ENCODE data around the gene GPC5. TPM values are rescaled to one million over a fixed set of nuclear protein-coding genes. Genes with fewer than 3 reads are reported as not detected.
"Not testable (repeated sequence)": the region's sequence is repeated elsewhere in the genome, so short reads cannot be mapped to it uniquely, and the experiment has no call there.

The GPC5 gene
- total and polyA plus RNA-seq, 11 donors: 0.14 to 2.9 (median 0.84) TPM; not detected in 1

DNA sequence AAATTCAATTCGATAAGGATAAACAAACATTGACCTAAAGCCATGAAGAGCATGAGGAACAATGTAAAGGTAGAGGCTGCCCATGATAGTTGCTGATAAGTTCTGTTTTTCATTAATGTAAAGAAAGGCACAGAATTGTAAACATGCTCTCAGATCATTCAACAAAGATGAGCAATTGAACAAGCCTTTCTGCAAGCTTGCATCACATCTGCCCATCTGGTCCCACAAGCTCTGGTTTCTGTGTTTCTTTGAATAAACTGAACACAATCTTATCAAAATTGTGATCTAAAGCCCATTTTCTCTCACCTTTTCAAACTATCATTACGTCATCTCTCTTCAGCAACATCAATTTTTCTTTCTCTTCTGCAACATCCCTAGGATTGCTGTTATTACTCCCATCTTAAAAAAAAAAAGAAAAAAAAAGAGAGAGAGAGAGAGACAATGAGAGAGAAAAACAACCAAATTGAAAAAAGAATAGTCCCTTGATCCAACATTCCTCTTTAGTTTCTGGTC lies 1340.9 kb downstream of the GPC5 start:
- Histone ChIP-seq H3K27ac (no peak overlapping the region), H3K4me3 (no peak overlapping the region), H3K36me3 (no peaks in the 10 kb centered on the region), H3K9me3 (peaks cover 0 to 22% (median 7%) of the 10 kb centered on the region in 12 donors), H3K4me1 (no peaks in the 10 kb centered on the region), H3K27me3 (no peaks in the 10 kb centered on the region)
- no peak for ATAC-seq
- no peak for DNase-seq
- 54 to 73% (median 68%) methylated on average over 2 of the region's 2 CpGs for WGBS, 4 donors
- intact Hi-C loops (cut with DNase I): no loop called here
- TF ChIP-seq, protein P1, sequence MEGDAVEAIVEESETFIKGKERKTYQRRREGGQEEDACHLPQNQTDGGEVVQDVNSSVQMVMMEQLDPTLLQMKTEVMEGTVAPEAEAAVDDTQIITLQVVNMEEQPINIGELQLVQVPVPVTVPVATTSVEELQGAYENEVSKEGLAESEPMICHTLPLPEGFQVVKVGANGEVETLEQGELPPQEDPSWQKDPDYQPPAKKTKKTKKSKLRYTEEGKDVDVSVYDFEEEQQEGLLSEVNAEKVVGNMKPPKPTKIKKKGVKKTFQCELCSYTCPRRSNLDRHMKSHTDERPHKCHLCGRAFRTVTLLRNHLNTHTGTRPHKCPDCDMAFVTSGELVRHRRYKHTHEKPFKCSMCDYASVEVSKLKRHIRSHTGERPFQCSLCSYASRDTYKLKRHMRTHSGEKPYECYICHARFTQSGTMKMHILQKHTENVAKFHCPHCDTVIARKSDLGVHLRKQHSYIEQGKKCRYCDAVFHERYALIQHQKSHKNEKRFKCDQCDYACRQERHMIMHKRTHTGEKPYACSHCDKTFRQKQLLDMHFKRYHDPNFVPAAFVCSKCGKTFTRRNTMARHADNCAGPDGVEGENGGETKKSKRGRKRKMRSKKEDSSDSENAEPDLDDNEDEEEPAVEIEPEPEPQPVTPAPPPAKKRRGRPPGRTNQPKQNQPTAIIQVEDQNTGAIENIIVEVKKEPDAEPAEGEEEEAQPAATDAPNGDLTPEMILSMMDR (IDR thresholded peaks at IDR 0.05): no peak
- TF ChIP-seq POLR2A (IDR thresholded peaks at IDR 0.05): no peak

DNA sequence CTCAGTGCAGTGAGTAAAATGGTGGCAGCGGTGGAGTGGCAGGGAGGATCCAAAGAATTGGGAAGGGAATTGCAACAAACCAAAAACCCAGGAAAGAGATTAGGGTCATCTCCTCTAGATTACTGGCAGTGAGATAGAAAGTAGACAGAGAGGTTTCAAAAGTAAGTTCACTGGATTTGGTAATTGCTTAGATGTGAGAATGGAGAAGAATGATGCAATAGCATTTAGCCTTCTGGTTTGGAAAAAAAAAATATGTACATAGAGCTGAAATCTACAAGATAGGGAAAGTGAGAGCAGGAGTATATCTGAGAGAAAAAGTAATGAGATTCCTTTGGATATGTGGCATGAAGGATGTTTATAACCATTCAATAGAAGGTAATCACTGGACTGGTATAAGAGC lies 1345.6 kb downstream of the GPC5 start:
- no peak for TF ChIP-seq POLR2A (IDR thresholded peaks at IDR 0.05)
- TF ChIP-seq, protein P1 (IDR thresholded peaks at IDR 0.05): no peak
- intact Hi-C loops (cut with DNase I): no loop called here
- ATAC-seq (no peak), DNase-seq (no peak)
- Histone ChIP-seq H3K27ac (no peak overlapping the region), H3K4me3 (no peak overlapping the region), H3K9me3 (peaks cover 0 to 2% (median 0%) of the 10 kb centered on the region in 12 donors), H3K27me3 (no peaks in the 10 kb centered on the region), H3K4me1 (no peaks in the 10 kb centered on the region), H3K36me3 (no peaks in the 10 kb centered on the region)
- 87 to 94% (median 92%) methylated on average over 1 of the region's 1 CpG for WGBS, 4 donors

DNA sequence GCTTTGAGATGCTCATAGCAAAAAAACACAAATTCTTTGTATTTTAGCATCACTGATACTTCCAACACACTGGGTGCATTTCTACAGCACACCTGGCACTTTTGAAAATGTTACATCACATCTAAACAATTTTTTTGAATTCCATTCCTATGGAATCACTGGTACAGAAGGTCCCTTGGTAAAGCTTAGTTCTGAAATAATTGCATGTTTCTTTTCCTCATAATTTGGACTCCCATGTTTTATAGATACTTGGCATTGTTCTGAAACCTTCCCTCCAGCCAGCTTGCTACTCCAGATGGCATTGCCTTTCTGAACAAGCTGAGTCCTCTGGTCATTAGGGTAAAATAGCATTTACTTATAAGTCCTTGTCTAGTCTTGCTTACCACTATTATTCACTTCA lies 1346.8 kb downstream of the GPC5 start:
- TF ChIP-seq, protein P1 (IDR thresholded peaks at IDR 0.05): no peak
- no peak for TF ChIP-seq POLR2A (IDR thresholded peaks at IDR 0.05)
- Histone ChIP-seq H3K27me3 (no peaks in the 10 kb centered on the region), H3K4me1 (no peaks in the 10 kb centered on the region), H3K9me3 (peaks cover 0 to 2% (median 0%) of the 10 kb centered on the region in 12 donors), H3K4me3 (no peak overlapping the region), H3K36me3 (no peaks in the 10 kb centered on the region), H3K27ac (no peak overlapping the region)
- ATAC-seq: no peak
- no peak for DNase-seq
- intact Hi-C loops (cut with DNase I): no loop called here

DNA sequence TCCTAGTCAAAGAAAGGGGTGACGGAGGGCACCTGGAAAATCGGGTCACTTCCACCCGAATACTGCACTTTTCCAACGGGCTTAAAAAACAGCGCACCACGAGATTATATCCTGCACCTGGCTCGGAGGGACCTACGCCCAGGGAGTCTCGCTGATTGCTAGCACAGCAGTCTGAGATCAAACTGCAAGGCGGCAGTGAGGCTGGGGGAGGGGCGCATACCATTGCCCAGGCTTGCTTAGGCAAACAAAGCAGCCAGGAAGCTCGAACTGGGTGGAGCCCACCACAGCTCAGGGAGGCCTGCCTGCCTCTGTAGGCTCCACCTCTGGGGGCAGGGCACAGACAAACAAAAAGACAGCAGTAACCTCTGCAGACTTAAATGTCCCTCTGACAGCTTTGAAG lies 1354.3 kb downstream of the GPC5 start:
- WGBS, 4 donors: 73 to 87% (median 79%) methylated on average over 8 to 12 of the region's 12 CpGs

DNA sequence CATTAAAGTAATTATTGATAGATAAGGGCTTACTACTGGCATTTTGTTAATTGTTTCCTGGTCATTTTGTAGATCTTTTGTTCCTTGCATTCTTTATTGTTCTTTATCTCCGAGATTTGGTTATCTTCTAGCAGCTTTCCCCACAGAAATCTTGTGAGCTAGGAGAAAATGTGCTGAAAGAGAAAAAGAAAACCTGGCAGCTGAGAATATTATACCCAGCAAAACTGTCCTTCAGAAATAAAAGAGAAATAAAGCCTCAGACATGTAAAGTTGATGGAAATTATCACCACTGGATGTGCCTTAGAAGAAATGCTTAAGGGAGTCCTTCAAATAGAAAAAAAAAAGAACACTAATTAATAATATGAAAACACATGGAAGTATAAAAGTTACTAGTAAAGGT lies 1363.3 kb downstream of the GPC5 start:
- TF ChIP-seq, protein P1 (IDR thresholded peaks at IDR 0.05): no peak
- no peak for TF ChIP-seq POLR2A (IDR thresholded peaks at IDR 0.05)
- intact Hi-C loops (cut with DNase I): no loop called here
- Histone ChIP-seq H3K4me3 (no peak overlapping the region), H3K4me1 (no peaks in the 10 kb centered on the region), H3K36me3 (no peaks in the 10 kb centered on the region), H3K27ac (no peak overlapping the region), H3K9me3 (peaks cover 0 to 55% (median 23%) of the 10 kb centered on the region in 12 donors), H3K27me3 (no peaks in the 10 kb centered on the region)
- ATAC-seq (no peak), DNase-seq (no peak)
- 30 to 43% (median 42%) methylated on average over 1 of the region's 1 CpG for WGBS, 4 donors

More for the DNA sequence above, 1354.3 kb downstream of the GPC5 start:
- intact Hi-C loops (cut with DNase I); H3K36me3 ChIP-seq; ATAC-seq; H3K9me3 ChIP-seq; DNase-seq; H3K27ac ChIP-seq; H3K27me3 ChIP-seq; H3K4me3 ChIP-seq; H3K4me1 ChIP-seq: not testable (repeated sequence)
